SK-N-SH (cell line): ENCODE data around the gene MAPK4. TPM values are rescaled to one million over a fixed set of nuclear protein-coding genes. Genes with fewer than 3 reads are reported as not detected.

ENCODE experiments used
- CTCF ChIA-PET: fragments of 300-600, 350-600 bp; formaldehyde crosslinking; extraction: SDS; loops from one replicate; lab custom pipeline; 2021; lab: Yijun Ruan, JAX
- POLR2A ChIA-PET: fragments of 350-600 bp; sonication (Branson Sonifier 250); formaldehyde crosslinking; extraction: SDS; loops from one replicate; lab custom pipeline; 2020; ENCODE audit warnings: antibody characterized with exemption, inconsistent platforms; lab: Yijun Ruan, JAX
- DNase-seq: peaks from one replicate; pipeline ENCODE4 v3.0.0; 2012
- H2AFZ ChIP-seq: fragments of 200-600 bp; sonication (generic); 2 replicates; pipeline ENCODE4 v1.8.1; 2016; ENCODE audit warnings: antibody characterized with exemption, mild to moderate bottlenecking, low read depth
- H3F3A ChIP-seq: fragments of 200-600 bp; sonication (generic); replicated peaks from 2 replicates; pipeline ENCODE3; 2016; ENCODE audit warnings: antibody characterized with exemption, mild to moderate bottlenecking; ENCODE audit not compliant: insufficient read depth
- H3K27ac ChIP-seq, 2 experiments: fragments of 200-500 bp in 1 of 2; fragments of 200-600 bp in 1 of 2; sonication (Bioruptor generic) in 1 of 2; sonication (generic), shearing (Covaris generic) in 1 of 2; 2 replicates each; pipeline versions ENCODE4 v1.5.1 to v1.6.1; 2014 to 2016; ENCODE audit warnings: low read depth in 2 of 2, inconsistent platforms in 1 of 2, low read length in 1 of 2, mild to moderate bottlenecking in 1 of 2, mixed read lengths in 1 of 2
- H3K27me3 ChIP-seq: fragments of 200-600 bp; sonication (generic), shearing (Covaris generic); 2 replicates; pipeline ENCODE4 v1.6.1; 2016; ENCODE audit warnings: mixed run types; ENCODE audit not compliant: insufficient read depth
- H3K36me3 ChIP-seq, 2 experiments: fragments of 200-500 bp in 1 of 2; fragments of 200-600 bp in 1 of 2; sonication (Bioruptor generic) in 1 of 2; sonication (generic) in 1 of 2; replicated peaks in 1 of 2; 2 replicates each; pipeline versions ENCODE3 to v1.5.1; 2014 to 2016; ENCODE audit warnings: low read length in 1 of 2, mild to moderate bottlenecking in 1 of 2; ENCODE audit not compliant: insufficient read depth in 2 of 2, control insufficient read depth in 1 of 2
- H3K4me1 ChIP-seq, 2 experiments: fragments of 200-500 bp in 1 of 2; fragments of 200-600 bp in 1 of 2; sonication (Bioruptor generic) in 1 of 2; sonication (generic), shearing (Covaris generic) in 1 of 2; 2 replicates each; pipeline versions ENCODE4 v1.5.1 to v1.6.1; 2014 to 2016; ENCODE audit warnings: low read depth in 1 of 2, low read length in 1 of 2, mixed run types in 1 of 2; ENCODE audit not compliant: insufficient read depth in 2 of 2, control insufficient read depth in 1 of 2
- H3K4me2 ChIP-seq: fragments of 200-600 bp; sonication (generic), shearing (Covaris generic); 2 replicates; pipeline ENCODE4 v1.6.1; 2017; ENCODE audit warnings: mixed run types
- H3K4me3 ChIP-seq, 2 experiments: fragments of 200-500 bp in 1 of 2; fragments of 200-600 bp in 1 of 2; sonication (Bioruptor generic) in 1 of 2; sonication (generic), shearing (Covaris generic) in 1 of 2; 2 replicates each; pipeline versions ENCODE4 v1.5.1 to v1.8.1; 2014 to 2016; ENCODE audit warnings: low read depth in 2 of 2, inconsistent platforms in 1 of 2, low read length in 1 of 2, mild to moderate bottlenecking in 1 of 2, mixed read lengths in 1 of 2, moderate library complexity in 1 of 2
- H3K79me2 ChIP-seq: fragments of 200-600 bp; sonication (generic); 2 replicates; pipeline ENCODE4 v1.8.1; 2017; ENCODE audit warnings: mild to moderate bottlenecking; ENCODE audit not compliant: insufficient read depth
- H3K9ac ChIP-seq: fragments of 200-600 bp; sonication (generic); 2 replicates; pipeline ENCODE4 v1.6.1; 2017; ENCODE audit warnings: mixed run types
- H3K9me2 ChIP-seq: fragments of 200-600 bp; sonication (generic); 2 replicates; pipeline ENCODE4 v1.6.1; 2017; ENCODE audit warnings: mixed run types
- H3K9me3 ChIP-seq: fragments of 200-600 bp; sonication (generic); 2 replicates; pipeline ENCODE4 v1.6.1; 2017; ENCODE audit warnings: mixed run types, mild to moderate bottlenecking, moderate library complexity
- H4K20me1 ChIP-seq: fragments of 200-600 bp; sonication (generic); 2 replicates; pipeline ENCODE4 v1.6.1; 2017; ENCODE audit warnings: mild to moderate bottlenecking, mixed run types; ENCODE audit not compliant: insufficient read depth
- CHD2 ChIP-seq: fragments of 150-350 bp; IDR thresholded peaks from 2 replicates; pipeline ENCODE4 v1.6.1; 2018; ENCODE audit warnings: low read length; ENCODE audit not compliant: partially characterized antibody
- ELF1 ChIP-seq: IDR thresholded peaks from 2 replicates; pipeline ENCODE4 v1.4.0; 2012
- EP300 ChIP-seq, 2 experiments: IDR thresholded peaks; 2 replicates each; pipeline versions ENCODE4 v1.4.0 to v1.6.1; 2012; ENCODE audit warnings: borderline replicate concordance in 1 of 2, low read depth in 1 of 2, low read length in 1 of 2
- GABPA ChIP-seq: IDR thresholded peaks from 2 replicates; pipeline ENCODE4 v1.4.0; 2012; ENCODE audit warnings: low read depth, mild to moderate bottlenecking
- IRF3 ChIP-seq: fragments of 150-350 bp; IDR thresholded peaks from 2 replicates; pipeline ENCODE4 v1.6.1; 2016; ENCODE audit warnings: mild to moderate bottlenecking, low read depth, low read length
- JUND ChIP-seq: IDR thresholded peaks from 2 replicates; pipeline ENCODE4 v1.4.0; 2012
- NFIC ChIP-seq: IDR thresholded peaks from 2 replicates; pipeline ENCODE4 v1.4.0; 2012; ENCODE audit warnings: borderline replicate concordance
- PBX3 ChIP-seq: IDR thresholded peaks from 2 replicates; pipeline ENCODE4; 2012
- POLR2AphosphoS5 ChIP-seq: IDR thresholded peaks from 2 replicates; pipeline ENCODE4 v1.6.1; 2012; ENCODE audit warnings: low read depth, low read length
- RFX5 ChIP-seq: IDR thresholded peaks from 2 replicates; pipeline ENCODE4 v1.6.1; 2012; ENCODE audit warnings: mild to moderate bottlenecking, improper control_type of control experiment, low read length
- SMC3 ChIP-seq: IDR thresholded peaks from 2 replicates; pipeline ENCODE4 v1.6.1; 2012; ENCODE audit warnings: low read depth, low read length, improper control_type of control experiment
- TAF1 ChIP-seq: IDR thresholded peaks from 2 replicates; pipeline ENCODE4 v1.6.1; 2012; ENCODE audit warnings: low read depth, mild to moderate bottlenecking, low read length, moderate library complexity, borderline replicate concordance
- TCF12 ChIP-seq: IDR thresholded peaks from 2 replicates; pipeline ENCODE4 v1.4.0; 2012
- TEAD4 ChIP-seq: IDR thresholded peaks from 2 replicates; pipeline ENCODE4 v1.4.0; 2012; ENCODE audit warnings: mild to moderate bottlenecking, borderline replicate concordance; ENCODE audit not compliant: insufficient read depth
- ZBTB33 ChIP-seq: IDR thresholded peaks from 2 replicates; pipeline ENCODE4 v1.4.0; 2012; ENCODE audit warnings: low read depth, borderline replicate concordance
- WGBS: methylation state at CpG from one replicate; pipeline ENCODE4 v1.1.6; 2017; ENCODE audit warnings: low lambda C conversion rate; 5-methylcytosine and 5-hydroxymethylcytosine counted together
- polyA plus RNA-seq, 3 experiments: library from polyadenylated mRNA; depleted of rRNA; stranded (reverse); fragments of >200 nt; gene quantifications; 2 replicates each; pipeline ENCODE4 v1.2.3, GENCODE V29; 2012
- TF ChIP-seq, protein P1 (sequence below): IDR thresholded peaks from 2 replicates; pipeline ENCODE4 v1.6.1; 2012; ENCODE audit warnings: mild to moderate bottlenecking, low read depth, low read length, moderate library complexity
- TF ChIP-seq, protein P2 (sequence below): fragments of 150-350 bp; IDR thresholded peaks from 2 replicates; pipeline ENCODE4 v1.6.1; 2017; ENCODE audit warnings: antibody characterized with exemption, low read length, low read depth, borderline replicate concordance

The MAPK4 gene
- polyA plus RNA-seq, 1 of the 3 experiments (the other 2 are of a cell fraction), result 0.02 TPM

DNA sequence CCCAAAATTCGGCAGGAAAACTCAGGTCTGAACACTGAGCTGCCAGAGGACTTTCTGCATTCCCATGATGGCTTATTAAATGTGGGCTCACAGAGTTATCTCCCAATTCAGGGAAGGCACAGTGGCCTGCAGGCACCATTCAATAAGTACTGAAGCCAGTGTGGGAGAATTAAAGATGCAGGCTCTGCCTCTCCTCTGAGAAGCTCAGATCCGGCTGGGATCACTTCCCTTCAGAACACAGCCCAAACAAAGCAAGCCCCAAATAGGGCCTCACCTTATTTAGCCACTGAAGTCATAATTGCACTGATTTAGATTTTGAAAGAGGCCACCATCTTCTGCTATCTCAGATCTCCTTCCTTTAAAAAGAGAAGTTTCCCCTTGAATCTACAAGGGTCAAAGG lies 94.3 kb downstream of the MAPK4 start:
- TF ChIP-seq NFIC (no peak), EP300 (IDR thresholded peaks at IDR 0.05; ENCODE audit: borderline replicate concordance in 1 of 2, low read depth in 1 of 2, low read length in 1 of 2) (no peak), SMC3 (no peak), TAF1 (no peak), GABPA (no peak), ELF1 (no peak), POLR2AphosphoS5 (no peak), JUND (no peak), IRF3 (no peak)
- TF ChIP-seq, protein P1, sequence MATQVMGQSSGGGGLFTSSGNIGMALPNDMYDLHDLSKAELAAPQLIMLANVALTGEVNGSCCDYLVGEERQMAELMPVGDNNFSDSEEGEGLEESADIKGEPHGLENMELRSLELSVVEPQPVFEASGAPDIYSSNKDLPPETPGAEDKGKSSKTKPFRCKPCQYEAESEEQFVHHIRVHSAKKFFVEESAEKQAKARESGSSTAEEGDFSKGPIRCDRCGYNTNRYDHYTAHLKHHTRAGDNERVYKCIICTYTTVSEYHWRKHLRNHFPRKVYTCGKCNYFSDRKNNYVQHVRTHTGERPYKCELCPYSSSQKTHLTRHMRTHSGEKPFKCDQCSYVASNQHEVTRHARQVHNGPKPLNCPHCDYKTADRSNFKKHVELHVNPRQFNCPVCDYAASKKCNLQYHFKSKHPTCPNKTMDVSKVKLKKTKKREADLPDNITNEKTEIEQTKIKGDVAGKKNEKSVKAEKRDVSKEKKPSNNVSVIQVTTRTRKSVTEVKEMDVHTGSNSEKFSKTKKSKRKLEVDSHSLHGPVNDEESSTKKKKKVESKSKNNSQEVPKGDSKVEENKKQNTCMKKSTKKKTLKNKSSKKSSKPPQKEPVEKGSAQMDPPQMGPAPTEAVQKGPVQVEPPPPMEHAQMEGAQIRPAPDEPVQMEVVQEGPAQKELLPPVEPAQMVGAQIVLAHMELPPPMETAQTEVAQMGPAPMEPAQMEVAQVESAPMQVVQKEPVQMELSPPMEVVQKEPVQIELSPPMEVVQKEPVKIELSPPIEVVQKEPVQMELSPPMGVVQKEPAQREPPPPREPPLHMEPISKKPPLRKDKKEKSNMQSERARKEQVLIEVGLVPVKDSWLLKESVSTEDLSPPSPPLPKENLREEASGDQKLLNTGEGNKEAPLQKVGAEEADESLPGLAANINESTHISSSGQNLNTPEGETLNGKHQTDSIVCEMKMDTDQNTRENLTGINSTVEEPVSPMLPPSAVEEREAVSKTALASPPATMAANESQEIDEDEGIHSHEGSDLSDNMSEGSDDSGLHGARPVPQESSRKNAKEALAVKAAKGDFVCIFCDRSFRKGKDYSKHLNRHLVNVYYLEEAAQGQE, result no peak
- TF ChIP-seq, all 33 proteins: peak for 0
- Histone ChIP-seq H3K4me3 (no peak overlapping the region), H3K27me3 (no peaks in the 10 kb centered on the region), H3K9ac (no peak overlapping the region), H3K9me2 (no peaks in the 10 kb centered on the region), H3K79me2 (no peaks in the 10 kb centered on the region), H3K4me2 (no peak overlapping the region), H4K20me1 (no peaks in the 10 kb centered on the region), H3K27ac (no peak overlapping the region), H3K4me1 (no peaks in the 10 kb centered on the region; a peak in 1 of 4 replicates), H3K9me3 (no peaks in the 10 kb centered on the region), H3F3A (no peaks in the 10 kb centered on the region), H3K36me3 (no peaks in the 10 kb centered on the region), H2AFZ (no peak overlapping the region)
- no peak for DNase-seq
- ChIA-PET POLR2A (no interaction called here), CTCF (no interaction called here)
- WGBS, result 19% methylated on average over 2 of the region's 2 CpGs

GRCh38 chr18:50654658-50655550 lies 95.0 kb downstream of the MAPK4 start:
- POLR2A ChIA-PET, result no interaction called here
- Histone ChIP-seq H3K4me3 (no peak overlapping the region), H3K79me2 (no peaks in the 10 kb centered on the region), H3K27me3 (no peaks in the 10 kb centered on the region), H3K4me1 (no peaks in the 10 kb centered on the region; a peak in 1 of 4 replicates), H2AFZ (no peak overlapping the region), H3K27ac (no peak overlapping the region), H3F3A (no peaks in the 10 kb centered on the region), H3K9me2 (no peaks in the 10 kb centered on the region), H4K20me1 (no peaks in the 10 kb centered on the region), H3K36me3 (no peaks in the 10 kb centered on the region), H3K4me2 (no peak overlapping the region), H3K9me3 (no peaks in the 10 kb centered on the region), H3K9ac (no peak overlapping the region)
- no peak for DNase-seq
- CTCF ChIA-PET, result no interaction called here
- 50% methylated on average over 12 of the region's 17 CpGs for WGBS
- TF ChIP-seq, protein P2, sequence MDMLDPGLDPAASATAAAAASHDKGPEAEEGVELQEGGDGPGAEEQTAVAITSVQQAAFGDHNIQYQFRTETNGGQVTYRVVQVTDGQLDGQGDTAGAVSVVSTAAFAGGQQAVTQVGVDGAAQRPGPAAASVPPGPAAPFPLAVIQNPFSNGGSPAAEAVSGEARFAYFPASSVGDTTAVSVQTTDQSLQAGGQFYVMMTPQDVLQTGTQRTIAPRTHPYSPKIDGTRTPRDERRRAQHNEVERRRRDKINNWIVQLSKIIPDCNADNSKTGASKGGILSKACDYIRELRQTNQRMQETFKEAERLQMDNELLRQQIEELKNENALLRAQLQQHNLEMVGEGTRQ, result no peak
- TF ChIP-seq ZBTB33, result no peak
- TF ChIP-seq EP300 (IDR thresholded peaks at IDR 0.05; ENCODE audit: borderline replicate concordance in 1 of 2, low read depth in 1 of 2, low read length in 1 of 2), result no peak
- TF ChIP-seq TAF1, result no peak
- no peak for TF ChIP-seq NFIC
- no peak for TF ChIP-seq PBX3
- no peak for TF ChIP-seq TEAD4
- TF ChIP-seq POLR2AphosphoS5, result no peak
- TF ChIP-seq RFX5, result no peak
- no peak for TF ChIP-seq TCF12
- TF ChIP-seq CHD2, result no peak
- TF ChIP-seq GABPA, result no peak
